Upper lobe of left lung (tissue), 4 donors: ENCODE results near the gene JMJD8.

ENCODE experiments used
- CTCF ChIP-seq, 6 experiments: fragments of 450-650 bp in 4 of 6; fragments of 200-600 bp in 2 of 6; sonication (generic) in 2 of 6; IDR thresholded peaks; one replicate each; pipeline ENCODE4 v1.5.1; 2016 to 2019; ENCODE audit warnings: antibody characterized with exemption in 6 of 6
- EP300 ChIP-seq, 4 donors: sonication (generic); formaldehyde crosslinking; IDR thresholded peaks; one replicate each; pipeline ENCODE4 v1.5.1; 2017; ENCODE audit warnings: antibody characterized with exemption in 4 of 4, control low read depth in 2 of 4
- POLR2A ChIP-seq, 4 donors: fragments of 450-650 bp; IDR thresholded peaks; one replicate each; pipeline ENCODE4 v1.5.1; 2016 to 2017; ENCODE audit warnings: antibody characterized with exemption in 4 of 4, mild to moderate bottlenecking in 2 of 4
- POLR2AphosphoS5 ChIP-seq, 2 donors: sonication (generic); formaldehyde crosslinking; IDR thresholded peaks; one replicate each; pipeline ENCODE4 v1.5.1; 2017; ENCODE audit warnings: antibody characterized with exemption in 2 of 2

- TF ChIP-seq CTCF (IDR thresholded peaks at IDR 0.05): no peak
- TF ChIP-seq EP300 (IDR thresholded peaks at IDR 0.05): no peak
- TF ChIP-seq POLR2A (IDR thresholded peaks at IDR 0.05): no peak
- TF ChIP-seq POLR2AphosphoS5 (IDR thresholded peaks at IDR 0.05): no peak
These were observed 8.9 kb downstream of the JMJD8 start, which contains the start of gene RHBDL1 for GRCh38 chr16:674968-675883.
